Cardiac septum (tissue), 1 donor: ENCODE results near the gene ABTB2. TPM values are rescaled to one million over a fixed set of nuclear protein-coding genes. Genes with fewer than 3 reads are reported as not detected.
"Not testable (repeated sequence)": the region's sequence is repeated elsewhere in the genome, so short reads cannot be mapped to it uniquely, and the experiment has no call there.

Source experiments
- DNase-seq: peaks from one replicate; pipeline ENCODE4 v3.0.0-alpha.2; 2020; ENCODE audit warnings: low spot score
- intact Hi-C: fragments of 100-400 bp; cut with DNase I; formaldehyde crosslinking; loops from one replicate; pipeline ENCODE4 v1.14.0; 2022
- total RNA-seq: library from RNA; stranded (reverse); fragmentation: NEBNext Ultra II Directional; extraction: Animal tissue kit (Norgen Biotek cat#: 25700); gene quantifications from one replicate; pipeline ENCODE4 v1.2.1, GENCODE V29; 2021
- donor health status: DM: no; HTN: no; CAD: no.

Gene ABTB2
- total RNA-seq, 1 donor from 2014 or later = 27.9 TPM

- no peak for DNase-seq
- intact Hi-C loops = no loop called here
Measured at GRCh38 chr11:34184505-34185015, 173.2 kb downstream of the ABTB2 start.

DNA sequence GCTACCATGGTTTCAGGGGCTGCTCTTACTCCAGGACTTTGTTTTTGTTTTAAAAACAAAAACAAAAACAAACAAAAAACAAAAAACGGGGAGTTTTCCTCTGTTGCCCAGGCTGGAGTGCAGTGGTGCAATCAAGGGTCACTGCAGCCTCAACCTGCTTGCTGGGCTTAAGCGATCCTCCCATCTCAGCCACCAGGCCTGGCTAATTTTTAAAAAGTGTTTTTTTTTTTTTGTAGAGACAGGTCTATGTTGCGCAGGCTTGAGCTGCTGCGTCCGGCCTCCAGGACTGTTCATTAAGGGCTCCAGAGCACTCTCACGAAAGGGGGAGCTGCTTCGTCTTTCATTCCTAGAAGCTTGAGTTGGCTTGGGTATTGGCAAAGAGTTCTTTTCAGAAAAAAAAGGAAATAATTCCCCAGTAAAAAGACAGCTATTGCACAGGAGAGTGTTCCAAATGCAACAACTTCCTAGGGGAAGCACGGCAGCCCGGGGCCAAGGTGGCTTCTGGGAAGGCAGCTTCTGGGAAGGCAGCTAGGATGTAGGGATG is 173.9 kb downstream of the ABTB2 start:
- intact Hi-C loops = no loop called here
- no peak for DNase-seq

GRCh38 chr11:34182921-34183685 is 174.7 kb downstream of the ABTB2 start:
- intact Hi-C loops = no loop called here
- DNase-seq = no peak

DNA sequence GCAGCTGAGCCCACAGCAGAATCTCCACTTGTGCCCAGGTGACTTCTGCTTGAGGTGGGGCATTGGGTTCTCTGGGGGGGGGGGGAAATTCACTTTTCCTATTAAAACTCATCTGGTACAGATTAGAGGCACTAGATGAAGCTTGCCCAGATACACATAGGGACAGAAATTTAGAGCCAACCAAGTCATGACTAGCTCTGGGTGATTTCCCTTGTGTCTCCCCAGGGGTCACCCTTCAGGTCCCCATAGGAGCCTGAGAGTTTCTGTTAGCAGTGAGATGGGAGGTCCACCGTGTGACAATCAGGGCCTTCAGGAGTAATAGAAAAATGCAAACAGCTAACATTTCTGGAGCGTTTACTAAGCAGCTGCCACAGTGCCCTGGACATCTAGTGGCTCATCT is 175.4 kb downstream of the ABTB2 start:
- intact Hi-C loops = no loop called here

DNA sequence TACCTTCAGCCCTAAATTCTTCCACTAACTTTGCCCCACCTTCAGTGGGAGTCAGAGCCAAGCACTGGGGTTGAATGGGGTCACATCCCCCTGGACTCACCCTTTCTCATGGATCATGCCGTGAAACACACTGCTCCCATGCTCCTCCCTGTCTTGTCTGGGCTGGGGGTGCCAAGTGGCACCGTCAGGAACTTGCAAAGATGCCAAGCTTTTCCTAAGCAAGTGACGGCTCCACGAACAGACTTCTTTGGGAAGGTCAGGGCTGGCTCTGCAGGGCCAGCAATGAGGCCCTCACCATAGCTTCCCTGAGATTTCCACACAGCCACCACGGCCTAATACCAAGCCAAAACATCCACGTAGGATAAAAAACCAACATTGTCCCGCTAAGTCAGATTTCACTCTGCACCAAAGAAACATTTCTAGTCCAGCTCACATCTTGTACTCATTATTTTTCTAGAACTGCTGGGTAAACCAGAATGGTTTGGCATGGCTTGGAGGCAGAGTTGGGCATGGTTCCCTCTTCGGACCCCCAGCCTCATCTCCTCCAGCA is 175.9 kb downstream of the ABTB2 start:
- no peak for DNase-seq
- intact Hi-C loops = no loop called here

More for the DNA sequence above, 175.4 kb downstream of the ABTB2 start:
- DNase-seq = no peak

DNA sequence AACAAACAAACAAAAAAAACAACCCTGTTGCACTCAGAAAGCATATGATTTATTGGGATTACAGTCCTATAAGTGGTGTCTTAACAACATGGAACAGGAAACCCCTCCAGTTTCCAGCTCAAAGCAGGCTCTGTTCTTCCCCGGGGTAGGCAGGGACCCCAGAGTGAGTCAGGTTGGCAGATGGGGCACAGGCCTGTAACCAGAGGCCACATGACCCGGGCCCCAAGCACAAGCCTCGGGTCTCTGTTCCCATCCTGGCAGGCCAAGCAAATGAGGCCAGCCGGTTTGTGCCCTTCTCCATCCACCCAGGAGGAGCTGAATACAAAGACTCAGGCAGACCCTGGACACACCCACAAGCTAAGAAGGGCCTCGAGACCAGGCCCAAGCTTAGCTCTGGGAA is 176.6 kb downstream of the ABTB2 start:
- DNase-seq = no peak
- intact Hi-C loops = no loop called here

DNA sequence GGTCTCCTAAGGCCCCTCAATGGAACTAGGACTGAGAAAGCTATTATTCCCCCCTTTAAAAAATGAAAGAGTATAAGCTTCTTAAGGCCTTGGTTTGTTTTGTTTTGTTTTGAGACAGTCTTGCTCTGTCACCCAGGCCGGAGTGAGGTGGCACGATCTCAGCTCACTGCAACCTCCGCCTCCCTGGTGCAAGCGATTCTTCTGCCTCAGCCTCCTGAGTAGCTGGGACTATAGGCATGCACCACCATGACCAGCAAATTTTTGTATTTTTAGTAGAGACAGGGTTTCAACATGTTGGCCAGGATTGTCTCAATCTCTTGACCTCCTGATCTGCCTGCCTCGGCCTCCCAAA is 177.0 kb downstream of the ABTB2 start:
- intact Hi-C loops = not testable (repeated sequence)

GRCh38 chr11:34180040-34180813 is 177.6 kb downstream of the ABTB2 start:
- no peak for DNase-seq
- intact Hi-C loops = no loop called here

More for the DNA sequence above, 177.0 kb downstream of the ABTB2 start:
- not testable (repeated sequence) for DNase-seq

GRCh38 chr11:34179026-34179675 is 178.7 kb downstream of the ABTB2 start:
- DNase-seq = no peak
- intact Hi-C loops = loop anchor here (10.0 kb wide), 1 partner anchor 316 kb away; no protein-coding TSS in a partner anchor

- intact Hi-C loops = loop anchor here (10.0 kb wide), 1 partner anchor 316 kb away; no protein-coding TSS in a partner anchor
- DNase-seq = no peak
Measured at GRCh38 chr11:34178209-34178821, 179.5 kb downstream of the ABTB2 start.

- intact Hi-C loops = loop anchor here (10.0 kb wide), 1 partner anchor 318 kb away; no protein-coding TSS in a partner anchor
- DNase-seq = no peak
Measured at GRCh38 chr11:34176751-34177209, 181.0 kb downstream of the ABTB2 start.

DNA sequence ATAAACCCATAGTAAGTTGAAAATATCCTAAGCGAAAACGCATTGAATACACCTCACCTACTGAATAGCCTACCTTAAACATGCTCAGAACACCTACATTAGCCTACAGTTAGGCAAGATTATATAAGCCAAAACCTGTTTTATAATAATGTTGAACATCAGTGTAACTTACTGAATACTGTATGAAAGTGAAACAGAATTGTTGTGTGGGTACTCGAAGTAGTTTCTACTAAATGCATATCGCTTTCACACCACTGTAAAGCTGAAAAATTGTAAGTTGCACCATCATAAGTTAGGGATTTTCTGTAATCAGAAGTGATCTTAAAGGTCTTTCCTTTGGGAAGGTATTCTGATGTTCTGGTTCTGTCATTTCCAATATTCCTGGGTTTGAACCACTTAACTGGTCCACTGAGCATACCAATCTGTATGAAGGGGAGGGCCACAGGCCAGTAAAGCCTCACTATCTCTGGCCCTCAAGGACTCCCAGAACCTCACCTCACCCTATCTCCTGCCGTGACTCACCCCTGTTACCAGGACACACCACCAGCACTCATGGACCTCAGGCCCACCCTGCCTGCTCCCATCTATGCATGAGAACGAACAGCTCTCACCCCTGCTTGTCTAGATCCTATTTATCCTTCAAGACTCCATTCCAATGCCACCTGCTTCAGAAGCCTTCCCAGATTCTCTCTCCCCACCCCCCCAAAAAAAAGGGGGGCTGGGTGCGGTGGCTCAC is 182.4 kb downstream of the ABTB2 start:
- intact Hi-C loops = loop anchor here (10.0 kb wide), 1 partner anchor 319 kb away; no protein-coding TSS in a partner anchor
- no peak for DNase-seq

DNA sequence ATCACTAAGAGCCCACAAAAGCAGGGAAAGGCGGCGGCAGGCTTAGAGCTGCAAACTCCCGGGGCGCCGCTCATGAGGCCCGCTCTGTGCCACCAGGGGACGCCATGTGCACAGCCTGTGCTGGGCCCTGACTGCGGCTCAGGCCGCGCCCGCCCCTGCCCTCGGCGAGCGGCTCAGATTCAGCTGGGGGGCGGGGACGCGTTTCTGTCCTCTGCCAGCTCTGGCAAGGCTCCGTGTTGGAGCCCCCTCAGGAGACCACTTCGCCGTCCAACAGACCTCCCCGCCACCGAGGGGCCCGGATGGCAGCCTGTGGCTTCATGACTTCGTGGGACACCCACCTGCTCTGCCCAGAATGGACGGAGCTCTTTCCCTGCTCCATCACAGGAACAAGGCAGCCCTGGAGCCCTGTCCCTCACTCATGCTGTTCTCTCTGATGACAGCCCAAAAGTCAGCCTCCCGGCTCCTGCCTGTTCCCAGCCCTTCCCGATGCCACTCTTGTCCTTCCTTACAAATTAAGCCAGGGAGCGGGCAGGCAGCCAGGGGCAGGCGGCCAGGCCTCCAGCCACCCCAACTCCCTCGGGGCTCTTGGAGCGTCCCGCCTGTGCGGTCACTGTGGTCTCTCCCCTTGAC is 183.3 kb downstream of the ABTB2 start:
- intact Hi-C loops = loop anchor here (1.0 to 10.0 kb wide), 3 partner anchors 177 to 320 kb away; no protein-coding TSS in a partner anchor
- peak; percentile 89 for DNase-seq

GRCh38 chr11:34173050-34173449 is 184.8 kb downstream of the ABTB2 start:
- intact Hi-C loops = loop anchor here (5.0 to 10.0 kb wide), 2 partner anchors 176 to 322 kb away; no protein-coding TSS in a partner anchor
- no peak for DNase-seq

DNA sequence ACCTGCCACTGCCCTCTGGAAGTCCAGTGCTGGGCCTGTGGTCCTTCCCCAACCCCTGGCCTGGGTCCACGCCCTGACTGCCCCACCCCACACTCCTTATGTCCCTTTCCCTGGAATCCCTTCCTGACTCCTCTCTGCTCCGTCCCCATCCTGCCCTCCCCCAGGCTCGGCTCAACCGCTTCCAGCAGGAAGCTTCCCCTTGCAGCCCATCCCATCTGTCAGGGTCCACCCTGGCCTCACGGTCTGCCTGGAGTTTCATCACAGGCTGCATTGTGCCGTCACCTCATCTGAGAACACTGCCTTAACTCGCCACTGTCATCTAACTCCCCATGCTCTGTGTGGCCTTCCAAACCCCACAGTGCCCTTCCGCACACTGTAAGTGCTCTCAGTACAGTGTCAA is 188.1 kb downstream of the ABTB2 start:
- intact Hi-C loops = loop anchor here (5.0 to 10.0 kb wide), 2 partner anchors 172 to 325 kb away; no protein-coding TSS in a partner anchor
- DNase-seq = no peak

GRCh38 chr11:34168642-34169420 is 189.0 kb downstream of the ABTB2 start:
- DNase-seq = no peak
- intact Hi-C loops = no loop called here

DNA sequence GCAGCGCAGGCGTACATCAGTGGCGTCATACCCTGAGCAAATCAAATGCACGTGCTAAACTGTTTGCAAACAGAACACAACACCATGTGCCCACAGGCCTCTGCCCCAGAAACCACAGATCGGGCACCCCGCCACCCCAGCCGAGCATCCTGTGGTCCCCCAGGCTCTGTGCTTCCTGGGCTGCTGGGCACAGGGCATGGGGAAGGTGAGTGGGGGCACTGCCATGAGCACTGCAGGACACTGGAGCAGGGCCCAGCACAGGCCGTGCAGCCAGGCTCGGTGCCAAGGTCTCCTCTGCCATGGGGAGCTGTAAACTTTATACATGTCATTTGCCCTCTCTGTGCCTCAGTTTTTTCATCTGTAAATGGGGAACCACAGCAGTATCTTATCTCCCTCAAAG is 189.8 kb downstream of the ABTB2 start:
- intact Hi-C loops = no loop called here
- no peak for DNase-seq
